ENCODE results near the gene FAM20C. TPM values are rescaled to one million over a fixed set of nuclear protein-coding genes. Genes with fewer than 3 reads are reported as not detected.

Gene FAM20C
- total and polyA plus RNA-seq, 10 of the 15 experiments (the other 5 are each of a cell fraction or from before 2014, with no cell fraction given) = 0.44 TPM; not detected in 9

GRCh38 chr7:261341-262250 is 69.2 kb downstream of the FAM20C start:
- no peak overlapping the region for H3K4me2 ChIP-seq (ENCODE audit: control insufficient read depth, insufficient read depth)
- H2AFZ ChIP-seq (ENCODE audit: control insufficient read depth, low read depth, low read length) = no peak overlapping the region
- in situ Hi-C loops (cut with MboI) (no loop called here), intact Hi-C loops (cut with micrococcal nuclease; ENCODE audit: unreplicated experiment) (no loop called here)
- ChIA-PET CTCF (no interaction called here), SMC1A (ENCODE audit: uncharacterized antibody, unreplicated experiment) (no interaction called here), POLR2A (no interaction called here), RAD21 (ENCODE audit: unreplicated experiment) (no interaction called here)
- no peaks in the 10 kb centered on the region for H3K79me2 ChIP-seq (ENCODE audit: control insufficient read depth, insufficient read depth, low read length)
- BruUV-seq (replicated peaks) = no TSS peak
- H3K4me1 ChIP-seq (ENCODE audit: control insufficient read depth, insufficient read depth, low read length) = no peaks in the 10 kb centered on the region
- no peaks in the 10 kb centered on the region; the same call in 2 of the 3 replicates for H3K9me3 ChIP-seq (replicated peaks; ENCODE audit: control insufficient read depth, insufficient read depth, low read length)
- no peaks in the 10 kb centered on the region for H3K36me3 ChIP-seq (ENCODE audit: control insufficient read depth in 2 of 2, insufficient read depth in 2 of 2, low read length in 1 of 2)
- H3K27me3 ChIP-seq (replicated peaks in 1 of 2; ENCODE audit: control insufficient read depth in 2 of 2, insufficient read depth in 2 of 2, low read length in 1 of 2) = no peaks in the 10 kb centered on the region
- H3K9ac ChIP-seq (ENCODE audit: control insufficient read depth, insufficient read depth, low read length) = no peak overlapping the region
- FAIRE-seq (no peak), DNase-seq (ENCODE audit: low read depth, low spot score) (no peak), ATAC-seq (no peak)
- TF ChIP-seq PAX8 (IDR thresholded peaks at IDR 0.05) = no peak
- TF ChIP-seq JUND (IDR thresholded peaks at IDR 0.05; ENCODE audit: low read depth, low read length) = no peak
- TF ChIP-seq POLR2AphosphoS2 (IDR thresholded peaks at IDR 0.05; ENCODE audit: low read depth, low read length) = no peak
- 83% methylated on average over 32 of the region's 32 CpGs for WGBS (ENCODE audit: insufficient coverage, insufficient replicate concordance, low lambda C conversion rate, missing lambda C conversion rate)
- H4K20me1 ChIP-seq (ENCODE audit: control insufficient read depth, insufficient read depth) = no peaks in the 10 kb centered on the region
- no peak overlapping the region for H3K4me3 ChIP-seq
- no peak overlapping the region for H3K27ac ChIP-seq (ENCODE audit: control insufficient read depth, insufficient read depth)

- no peak for DNase-seq (ENCODE audit: low read depth, low spot score)
- intact Hi-C loops (cut with micrococcal nuclease; ENCODE audit: unreplicated experiment) = no loop called here
- in situ Hi-C loops (cut with MboI) = no loop called here
- Histone ChIP-seq H3K4me1 (ENCODE audit: control insufficient read depth, insufficient read depth, low read length) (no peaks in the 10 kb centered on the region), H4K20me1 (ENCODE audit: control insufficient read depth, insufficient read depth) (no peaks in the 10 kb centered on the region), H3K27me3 (replicated peaks in 1 of 2; ENCODE audit: control insufficient read depth in 2 of 2, insufficient read depth in 2 of 2, low read length in 1 of 2) (no peaks in the 10 kb centered on the region), H3K9ac (ENCODE audit: control insufficient read depth, insufficient read depth, low read length) (no peak overlapping the region), H3K9me3 (replicated peaks; ENCODE audit: control insufficient read depth, insufficient read depth, low read length) (no peaks in the 10 kb centered on the region; the same call in 2 of the 3 replicates), H3K79me2 (ENCODE audit: control insufficient read depth, insufficient read depth, low read length) (no peaks in the 10 kb centered on the region), H3K4me2 (ENCODE audit: control insufficient read depth, insufficient read depth) (0 out of 2 replicates have a peak overlapping the region, but pooled peaks have one; percentile 22), H2AFZ (ENCODE audit: control insufficient read depth, low read depth, low read length) (no peak overlapping the region), H3K36me3 (ENCODE audit: control insufficient read depth in 2 of 2, insufficient read depth in 2 of 2, low read length in 1 of 2) (no peaks in the 10 kb centered on the region), H3K4me3 (no peak overlapping the region), H3K27ac (ENCODE audit: control insufficient read depth, insufficient read depth) (no peak overlapping the region)
- CTCF ChIA-PET = no interaction called here
- no peak for FAIRE-seq
- ATAC-seq = no peak
- WGBS (ENCODE audit: insufficient coverage, insufficient replicate concordance, low lambda C conversion rate, missing lambda C conversion rate) = 80% methylated on average over 9 of the region's 9 CpGs
- SMC1A ChIA-PET (ENCODE audit: uncharacterized antibody, unreplicated experiment) = no interaction called here
- POLR2A ChIA-PET = no interaction called here
- RAD21 ChIA-PET (ENCODE audit: unreplicated experiment) = no interaction called here
- BruUV-seq (replicated peaks) = no TSS peak
- TF ChIP-seq IKZF1 (conservative IDR thresholded peaks at IDR 0.05) (no peak), JUNB (IDR thresholded peaks at IDR 0.05) (no peak), ELK1 (IDR thresholded peaks at IDR 0.05; ENCODE audit: low read depth, low read length) (no peak), RAD51 (IDR thresholded peaks at IDR 0.05) (no peak)
- TF ChIP-seq, protein P1, sequence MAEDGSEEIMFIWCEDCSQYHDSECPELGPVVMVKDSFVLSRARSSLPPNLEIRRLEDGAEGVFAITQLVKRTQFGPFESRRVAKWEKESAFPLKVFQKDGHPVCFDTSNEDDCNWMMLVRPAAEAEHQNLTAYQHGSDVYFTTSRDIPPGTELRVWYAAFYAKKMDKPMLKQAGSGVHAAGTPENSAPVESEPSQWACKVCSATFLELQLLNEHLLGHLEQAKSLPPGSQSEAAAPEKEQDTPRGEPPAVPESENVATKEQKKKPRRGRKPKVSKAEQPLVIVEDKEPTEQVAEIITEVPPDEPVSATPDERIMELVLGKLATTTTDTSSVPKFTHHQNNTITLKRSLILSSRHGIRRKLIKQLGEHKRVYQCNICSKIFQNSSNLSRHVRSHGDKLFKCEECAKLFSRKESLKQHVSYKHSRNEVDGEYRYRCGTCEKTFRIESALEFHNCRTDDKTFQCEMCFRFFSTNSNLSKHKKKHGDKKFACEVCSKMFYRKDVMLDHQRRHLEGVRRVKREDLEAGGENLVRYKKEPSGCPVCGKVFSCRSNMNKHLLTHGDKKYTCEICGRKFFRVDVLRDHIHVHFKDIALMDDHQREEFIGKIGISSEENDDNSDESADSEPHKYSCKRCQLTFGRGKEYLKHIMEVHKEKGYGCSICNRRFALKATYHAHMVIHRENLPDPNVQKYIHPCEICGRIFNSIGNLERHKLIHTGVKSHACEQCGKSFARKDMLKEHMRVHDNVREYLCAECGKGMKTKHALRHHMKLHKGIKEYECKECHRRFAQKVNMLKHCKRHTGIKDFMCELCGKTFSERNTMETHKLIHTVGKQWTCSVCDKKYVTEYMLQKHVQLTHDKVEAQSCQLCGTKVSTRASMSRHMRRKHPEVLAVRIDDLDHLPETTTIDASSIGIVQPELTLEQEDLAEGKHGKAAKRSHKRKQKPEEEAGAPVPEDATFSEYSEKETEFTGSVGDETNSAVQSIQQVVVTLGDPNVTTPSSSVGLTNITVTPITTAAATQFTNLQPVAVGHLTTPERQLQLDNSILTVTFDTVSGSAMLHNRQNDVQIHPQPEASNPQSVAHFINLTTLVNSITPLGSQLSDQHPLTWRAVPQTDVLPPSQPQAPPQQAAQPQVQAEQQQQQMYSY (CRISPR knock-in tag; IDR thresholded peaks at IDR 0.05) = no peak
- TF ChIP-seq, protein P2, sequence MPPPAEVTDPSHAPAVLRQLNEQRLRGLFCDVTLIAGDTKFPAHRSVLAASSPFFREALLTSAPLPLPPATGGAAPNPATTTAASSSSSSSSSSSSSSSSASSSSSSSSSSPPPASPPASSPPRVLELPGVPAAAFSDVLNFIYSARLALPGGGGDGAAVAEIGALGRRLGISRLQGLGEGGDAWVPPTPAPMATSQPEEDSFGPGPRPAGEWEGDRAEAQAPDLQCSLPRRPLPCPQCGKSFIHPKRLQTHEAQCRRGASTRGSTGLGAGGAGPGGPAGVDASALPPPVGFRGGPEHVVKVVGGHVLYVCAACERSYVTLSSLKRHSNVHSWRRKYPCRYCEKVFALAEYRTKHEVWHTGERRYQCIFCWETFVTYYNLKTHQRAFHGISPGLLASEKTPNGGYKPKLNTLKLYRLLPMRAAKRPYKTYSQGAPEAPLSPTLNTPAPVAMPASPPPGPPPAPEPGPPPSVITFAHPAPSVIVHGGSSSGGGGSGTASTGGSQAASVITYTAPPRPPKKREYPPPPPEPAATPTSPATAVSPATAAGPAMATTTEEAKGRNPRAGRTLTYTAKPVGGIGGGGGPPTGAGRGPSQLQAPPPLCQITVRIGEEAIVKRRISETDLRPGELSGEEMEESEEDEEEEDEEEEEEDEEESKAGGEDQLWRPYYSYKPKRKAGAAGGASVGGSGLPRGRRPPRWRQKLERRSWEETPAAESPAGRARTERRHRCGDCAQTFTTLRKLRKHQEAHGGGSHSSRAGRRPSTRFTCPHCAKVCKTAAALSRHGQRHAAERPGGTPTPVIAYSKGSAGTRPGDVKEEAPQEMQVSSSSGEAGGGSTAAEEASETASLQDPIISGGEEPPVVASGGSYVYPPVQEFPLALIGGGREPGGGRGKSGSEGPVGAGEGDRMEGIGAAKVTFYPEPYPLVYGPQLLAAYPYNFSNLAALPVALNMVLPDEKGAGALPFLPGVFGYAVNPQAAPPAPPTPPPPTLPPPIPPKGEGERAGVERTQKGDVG (CRISPR knock-in tag; IDR thresholded peaks at IDR 0.05) = no peak
Observed at GRCh38 chr7:262251-262572, 69.8 kb downstream of the FAM20C start.
